ENCODE measurements around the gene WNT5A. TPM values are rescaled to one million over a fixed set of nuclear protein-coding genes. Genes with fewer than 3 reads are reported as not detected.

The WNT5A gene
- total RNA-seq, 1 experiment from 2014 or later: 174 TPM

DNA sequence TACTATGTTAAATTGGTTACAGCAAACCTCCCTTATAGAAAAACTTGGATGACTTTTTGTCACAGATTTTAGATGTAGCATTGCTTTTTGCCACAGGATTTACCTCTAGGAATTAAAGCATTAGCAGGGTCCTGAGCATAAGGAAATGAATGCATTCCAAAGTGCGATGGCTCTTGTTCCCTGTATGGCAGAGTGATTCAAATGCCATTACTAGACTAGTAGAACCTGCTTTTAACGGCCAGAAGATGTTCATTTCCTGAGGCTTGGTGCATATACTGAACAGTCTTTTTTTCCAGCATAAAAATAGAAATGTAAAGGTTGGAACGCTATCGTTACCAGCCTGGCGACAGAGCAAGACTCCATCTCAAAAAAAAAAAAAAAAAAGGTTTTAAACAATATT, 59.4 kb downstream of the WNT5A start:
- Histone ChIP-seq H3K4me2 (no peak overlapping the region), H3K27ac (no peak overlapping the region), H4K20me1 (ENCODE audit: insufficient read depth) (no peaks in the 10 kb centered on the region), H3K9me2 (ENCODE audit: insufficient read depth) (no peaks in the 10 kb centered on the region; the same call in 1 of the 2 replicates), H3K4me1 (replicated peaks; ENCODE audit: insufficient read depth) (0 out of 2 replicates have a peak, but pooled peaks cover 5% of the 10 kb centered on the region), H3K9me3 (ENCODE audit: insufficient read depth, low read depth) (no peaks in the 10 kb centered on the region; the same call in none of the 2 replicates), H3K79me2 (ENCODE audit: low read depth) (no peaks in the 10 kb centered on the region), H2AFZ (no peak overlapping the region), H3K4me3 (no peak overlapping the region), H3K36me3 (ENCODE audit: low read depth) (no peaks in the 10 kb centered on the region), H3F3A (ENCODE audit: insufficient read depth, low read depth) (no peaks in the 10 kb centered on the region; the same call in 1 of the 2 replicates), H3K27me3 (ENCODE audit: insufficient read depth, low read depth) (no peaks in the 10 kb centered on the region)
- no peak for TF ChIP-seq EZH2 (IDR thresholded peaks at IDR 0.05; ENCODE audit: low read depth)
- TF ChIP-seq, protein P1, sequence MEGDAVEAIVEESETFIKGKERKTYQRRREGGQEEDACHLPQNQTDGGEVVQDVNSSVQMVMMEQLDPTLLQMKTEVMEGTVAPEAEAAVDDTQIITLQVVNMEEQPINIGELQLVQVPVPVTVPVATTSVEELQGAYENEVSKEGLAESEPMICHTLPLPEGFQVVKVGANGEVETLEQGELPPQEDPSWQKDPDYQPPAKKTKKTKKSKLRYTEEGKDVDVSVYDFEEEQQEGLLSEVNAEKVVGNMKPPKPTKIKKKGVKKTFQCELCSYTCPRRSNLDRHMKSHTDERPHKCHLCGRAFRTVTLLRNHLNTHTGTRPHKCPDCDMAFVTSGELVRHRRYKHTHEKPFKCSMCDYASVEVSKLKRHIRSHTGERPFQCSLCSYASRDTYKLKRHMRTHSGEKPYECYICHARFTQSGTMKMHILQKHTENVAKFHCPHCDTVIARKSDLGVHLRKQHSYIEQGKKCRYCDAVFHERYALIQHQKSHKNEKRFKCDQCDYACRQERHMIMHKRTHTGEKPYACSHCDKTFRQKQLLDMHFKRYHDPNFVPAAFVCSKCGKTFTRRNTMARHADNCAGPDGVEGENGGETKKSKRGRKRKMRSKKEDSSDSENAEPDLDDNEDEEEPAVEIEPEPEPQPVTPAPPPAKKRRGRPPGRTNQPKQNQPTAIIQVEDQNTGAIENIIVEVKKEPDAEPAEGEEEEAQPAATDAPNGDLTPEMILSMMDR (conservative IDR thresholded peaks at IDR 0.05): no peak
- ChIA-PET CTCF (no interaction called here), POLR2A (ENCODE audit: unreplicated experiment) (interaction anchor here (0.7 kb wide), 1 partner anchor 278 kb away, joined by 5 read pairs; no protein-coding TSS in a partner anchor)
- BruUV-seq (replicated peaks): no TSS peak
- intact Hi-C loops (cut with micrococcal nuclease; ENCODE audit: unreplicated experiment): no loop called here
- peak; percentile 2 to 58 for DNase-seq

DNA sequence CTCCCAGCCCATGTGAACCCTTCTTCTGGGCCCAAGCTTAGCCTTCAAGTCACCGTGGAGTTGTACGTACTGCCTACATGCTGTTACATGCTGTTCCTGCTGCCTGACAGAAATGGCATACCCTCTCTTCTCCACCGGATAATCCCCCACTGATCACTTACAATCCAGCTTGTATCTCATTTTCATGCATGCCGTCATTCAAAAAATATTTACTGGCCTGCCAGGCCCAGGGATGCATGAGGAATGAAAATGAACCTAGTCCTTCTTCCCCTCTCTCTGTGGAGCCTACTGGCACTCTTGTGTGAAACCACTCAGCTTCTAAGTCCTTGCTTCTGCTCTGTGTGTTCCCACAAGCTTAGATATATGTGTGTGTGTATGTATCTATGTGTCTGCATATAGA, 60.6 kb downstream of the WNT5A start:
- Histone ChIP-seq H3K36me3 (ENCODE audit: low read depth) (no peaks in the 10 kb centered on the region), H4K20me1 (ENCODE audit: insufficient read depth) (no peaks in the 10 kb centered on the region), H3K4me1 (replicated peaks; ENCODE audit: insufficient read depth) (0 out of 2 replicates have a peak, but pooled peaks cover 5% of the 10 kb centered on the region), H3F3A (ENCODE audit: insufficient read depth, low read depth) (peaks cover 5% of the 10 kb centered on the region), H3K27me3 (ENCODE audit: insufficient read depth, low read depth) (no peaks in the 10 kb centered on the region), H3K9me2 (ENCODE audit: insufficient read depth) (no peaks in the 10 kb centered on the region), H2AFZ (no peak overlapping the region), H3K9me3 (ENCODE audit: insufficient read depth, low read depth) (no peaks in the 10 kb centered on the region; the same call in 1 of the 2 replicates), H3K79me2 (ENCODE audit: low read depth) (no peaks in the 10 kb centered on the region), H3K27ac (no peak overlapping the region), H3K4me3 (no peak overlapping the region), H3K4me2 (no peak overlapping the region)
- BruUV-seq (replicated peaks): no TSS peak
- POLR2A ChIA-PET (ENCODE audit: unreplicated experiment): no interaction called here
- no peak for DNase-seq
- intact Hi-C loops (cut with micrococcal nuclease; ENCODE audit: unreplicated experiment): no loop called here
- TF ChIP-seq, protein P1 (conservative IDR thresholded peaks at IDR 0.05): no peak
- no peak for TF ChIP-seq EZH2 (IDR thresholded peaks at IDR 0.05; ENCODE audit: low read depth)
- CTCF ChIA-PET: no interaction called here

DNA sequence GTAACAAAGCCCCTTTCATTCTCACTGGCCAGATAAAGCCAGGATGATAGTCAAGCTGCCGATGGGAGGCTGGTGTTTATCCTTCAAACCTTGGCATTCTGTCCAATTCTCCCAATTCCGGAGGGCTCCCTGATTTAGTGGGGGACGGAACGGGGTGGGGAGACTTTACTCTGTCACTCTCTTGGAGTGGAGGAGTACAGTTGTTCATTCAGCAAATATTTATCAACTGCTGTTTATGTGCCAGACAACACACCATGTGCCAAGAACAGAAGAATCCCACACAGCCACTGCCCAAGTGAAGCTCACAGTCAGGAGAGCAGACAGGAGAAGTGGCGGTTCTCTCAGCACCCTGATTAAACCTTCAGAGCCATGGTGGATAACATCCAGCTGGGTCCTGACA, 63.3 kb downstream of the WNT5A start:
- Histone ChIP-seq H4K20me1 (ENCODE audit: insufficient read depth) (no peaks in the 10 kb centered on the region), H3K4me1 (replicated peaks; ENCODE audit: insufficient read depth) (0 out of 2 replicates have a peak, but pooled peaks cover 5% of the 10 kb centered on the region), H3F3A (ENCODE audit: insufficient read depth, low read depth) (peaks cover 5% of the 10 kb centered on the region), H3K4me2 (no peak overlapping the region), H3K36me3 (ENCODE audit: low read depth) (no peaks in the 10 kb centered on the region), H3K27ac (no peak overlapping the region), H3K9me3 (ENCODE audit: insufficient read depth, low read depth) (no peaks in the 10 kb centered on the region; the same call in 1 of the 2 replicates), H2AFZ (no peak overlapping the region), H3K79me2 (ENCODE audit: low read depth) (no peaks in the 10 kb centered on the region), H3K27me3 (ENCODE audit: insufficient read depth, low read depth) (no peaks in the 10 kb centered on the region), H3K9me2 (ENCODE audit: insufficient read depth) (no peaks in the 10 kb centered on the region), H3K4me3 (no peak overlapping the region)
- no TSS peak for BruUV-seq (replicated peaks)
- TF ChIP-seq EZH2 (IDR thresholded peaks at IDR 0.05; ENCODE audit: low read depth): no peak
- TF ChIP-seq, protein P1 (conservative IDR thresholded peaks at IDR 0.05): no peak
- ChIA-PET CTCF (no interaction called here), POLR2A (ENCODE audit: unreplicated experiment) (no interaction called here)
- intact Hi-C loops (cut with micrococcal nuclease; ENCODE audit: unreplicated experiment): no loop called here
- no peak for DNase-seq

Measured in PC-9 (cell line).